Measurements from ENCODE around the gene FARSB.

GRCh38 chr2:222653280-222653679, 2.6 kb downstream of the FARSB start:
- TF ChIP-seq ZBTB20 (tag by site-specific recombination; IDR thresholded peaks at IDR 0.05) = no peak
- TF ChIP-seq ZNF23 (tag by site-specific recombination; IDR thresholded peaks at IDR 0.05; ENCODE audit: borderline replicate concordance) = no peak

All from HEK293 (cell line).